Cardiac muscle cell (in vitro differentiated cells and primary cell): ENCODE measurements around the gene RIPK1. TPM values are rescaled to one million over a fixed set of nuclear protein-coding genes. Genes with fewer than 3 reads are reported as not detected.
A peak's percentile ranks its signal among the peaks of the same experiment; 100 is the strongest.
"Not testable (repeated sequence)": the region's sequence is repeated elsewhere in the genome, so short reads cannot be mapped to it uniquely, and the experiment has no call there.

ENCODE experiments used
- DNase-seq, 2 donors: peaks; one replicate each; pipeline versions ENCODE4 v3.0.0 to v3.0.0-alpha.2; 2010 to 2017; ENCODE audit warnings: low read depth in 1 of 2, low spot score in 1 of 2
- H3K27ac ChIP-seq: fragments of 200-600 bp; sonication (generic); 2 replicates; pipeline ENCODE4 v1.5.1; 2016
- H3K27me3 ChIP-seq: fragments of 200-600 bp; sonication (generic); 2 replicates; pipeline ENCODE4 v1.6.0; 2016; ENCODE audit warnings: control low read depth
- H3K36me3 ChIP-seq: fragments of 200-600 bp; sonication (generic); 2 replicates; pipeline ENCODE4 v1.5.1; 2016; ENCODE audit warnings: control low read depth
- H3K4me1 ChIP-seq: fragments of 200-600 bp; sonication (generic); 2 replicates; pipeline ENCODE4 v1.8.1; 2017; ENCODE audit warnings: low read depth, mild to moderate bottlenecking, mixed run types
- H3K4me3 ChIP-seq: fragments of 200-600 bp; sonication (generic); 2 replicates; pipeline ENCODE4 v1.5.1; 2016; ENCODE audit warnings: mild to moderate bottlenecking
- H3K9me3 ChIP-seq: fragments of 200-600 bp; sonication (generic); 2 replicates; pipeline ENCODE4 v1.5.1; 2017; ENCODE audit warnings: low read depth, mild to moderate bottlenecking, control low read depth
- polyA plus RNA-seq: library from polyadenylated mRNA; unstranded; fragments of >200 nt; fragmentation: Nextera tagmentation; extraction: Ambion mirVana; gene quantifications from 2 replicates; pipeline ENCODE4 v1.2.1, GENCODE V29; 2016
- total RNA-seq: library from RNA; depleted of rRNA; stranded (reverse); fragments of >200 nt; gene quantifications from 2 replicates; pipeline ENCODE4 v1.2.3, GENCODE V29; 2016
- TF ChIP-seq, protein P1 (sequence below): IDR thresholded peaks from 2 replicates; pipeline ENCODE4 v1.5.1; 2012; ENCODE audit warnings: low read depth, mild to moderate bottlenecking, low read length

RIPK1 gene
- total RNA-seq (3.4 and 4.5 TPM in 2 replicates), polyA plus RNA-seq (4.1 and 7.4 TPM in 2 replicates)

DNA sequence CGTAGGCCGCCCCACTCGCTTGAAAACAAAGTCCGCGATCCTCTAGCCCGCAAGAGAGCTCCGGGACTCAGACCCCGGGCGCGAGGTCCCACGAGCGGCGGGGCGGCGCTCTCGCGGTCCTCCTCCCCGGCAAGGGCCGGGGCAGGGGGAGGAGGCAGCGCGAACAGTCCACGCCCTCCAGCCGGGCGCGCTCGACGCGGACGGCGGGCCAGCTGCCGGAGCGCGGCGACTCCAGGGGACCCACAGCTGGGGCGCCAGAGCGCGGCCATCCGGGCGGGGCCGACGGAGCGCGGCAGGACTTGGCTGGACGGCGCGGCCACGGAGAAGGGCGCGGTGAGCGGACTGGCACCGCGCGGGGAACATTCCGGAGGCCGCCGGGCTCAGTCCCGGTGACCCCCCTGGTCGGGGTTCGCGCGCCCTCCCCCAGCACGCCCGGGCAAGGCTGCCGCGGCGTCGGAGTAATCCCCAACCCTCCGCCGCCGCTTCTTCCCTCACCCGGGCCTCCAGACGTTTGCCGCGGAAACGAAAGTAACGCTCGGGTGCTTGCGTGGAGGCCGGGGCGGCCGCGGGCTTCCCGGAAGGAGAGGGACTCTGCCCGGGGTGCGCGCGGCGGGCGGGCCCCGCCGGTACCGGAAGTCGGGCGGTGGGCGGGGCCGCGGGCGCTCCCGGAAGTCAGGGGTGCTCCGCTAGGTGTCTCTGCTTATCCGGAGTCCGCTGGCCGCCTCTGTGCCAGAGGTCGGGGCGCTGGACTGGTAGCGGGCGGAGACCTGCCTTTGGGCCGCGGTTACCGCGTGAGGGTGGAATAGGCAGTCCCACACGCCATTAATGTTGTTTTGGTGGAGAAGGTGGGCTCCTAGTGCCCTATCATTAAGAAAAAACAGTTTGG, at the start of gene RIPK1:
TSS of gene RIPK1 (plus strand) at position 166 of the 886 bp plus-strand sequence. CDS start 8,330 bp downstream, outside the sequence.
- Histone ChIP-seq H3K27ac (peak within 1 kb of the TSS; percentile 93), H3K4me3 (peak within 1 kb of the TSS; percentile 79), H3K27me3 (no peaks in the 10 kb centered on the region), H3K4me1 (peaks cover 8% of the 10 kb centered on the region), H3K36me3 (no peaks in the 10 kb centered on the region), H3K9me3 (no peaks in the 10 kb centered on the region)
- DNase-seq, result peak; percentile 91 to 93
- TF ChIP-seq, protein P1, sequence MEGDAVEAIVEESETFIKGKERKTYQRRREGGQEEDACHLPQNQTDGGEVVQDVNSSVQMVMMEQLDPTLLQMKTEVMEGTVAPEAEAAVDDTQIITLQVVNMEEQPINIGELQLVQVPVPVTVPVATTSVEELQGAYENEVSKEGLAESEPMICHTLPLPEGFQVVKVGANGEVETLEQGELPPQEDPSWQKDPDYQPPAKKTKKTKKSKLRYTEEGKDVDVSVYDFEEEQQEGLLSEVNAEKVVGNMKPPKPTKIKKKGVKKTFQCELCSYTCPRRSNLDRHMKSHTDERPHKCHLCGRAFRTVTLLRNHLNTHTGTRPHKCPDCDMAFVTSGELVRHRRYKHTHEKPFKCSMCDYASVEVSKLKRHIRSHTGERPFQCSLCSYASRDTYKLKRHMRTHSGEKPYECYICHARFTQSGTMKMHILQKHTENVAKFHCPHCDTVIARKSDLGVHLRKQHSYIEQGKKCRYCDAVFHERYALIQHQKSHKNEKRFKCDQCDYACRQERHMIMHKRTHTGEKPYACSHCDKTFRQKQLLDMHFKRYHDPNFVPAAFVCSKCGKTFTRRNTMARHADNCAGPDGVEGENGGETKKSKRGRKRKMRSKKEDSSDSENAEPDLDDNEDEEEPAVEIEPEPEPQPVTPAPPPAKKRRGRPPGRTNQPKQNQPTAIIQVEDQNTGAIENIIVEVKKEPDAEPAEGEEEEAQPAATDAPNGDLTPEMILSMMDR, result peak; percentile 38

DNA sequence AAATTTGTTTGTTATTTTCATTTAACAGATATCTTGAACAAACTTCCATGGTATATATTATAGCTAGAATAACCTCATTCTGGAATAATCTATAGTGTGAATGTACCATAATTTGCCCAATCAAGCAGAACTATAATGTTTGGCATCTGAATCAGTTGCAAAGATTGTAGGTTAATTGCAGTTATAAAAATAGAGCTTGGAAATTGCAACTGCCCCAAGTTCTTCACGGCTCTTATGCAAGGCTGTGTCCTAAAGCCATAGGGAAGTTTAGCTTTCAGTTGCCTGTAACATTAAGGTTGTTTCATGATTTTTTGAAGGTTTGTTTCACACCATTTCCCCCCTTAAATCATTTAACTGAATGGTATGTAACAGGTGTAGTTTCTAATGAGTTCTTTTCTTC, 49.2 kb upstream of the RIPK1 start:
- H3K27me3 ChIP-seq, result no peaks in the 10 kb centered on the region
- TF ChIP-seq, protein P1, result no peak
- no peaks in the 10 kb centered on the region for H3K4me1 ChIP-seq
- H3K9me3 ChIP-seq, result no peaks in the 10 kb centered on the region
- no peak overlapping the region for H3K27ac ChIP-seq
- no peak for DNase-seq
- H3K4me3 ChIP-seq, result no peak overlapping the region
- peaks cover 8% of the 10 kb centered on the region for H3K36me3 ChIP-seq

DNA sequence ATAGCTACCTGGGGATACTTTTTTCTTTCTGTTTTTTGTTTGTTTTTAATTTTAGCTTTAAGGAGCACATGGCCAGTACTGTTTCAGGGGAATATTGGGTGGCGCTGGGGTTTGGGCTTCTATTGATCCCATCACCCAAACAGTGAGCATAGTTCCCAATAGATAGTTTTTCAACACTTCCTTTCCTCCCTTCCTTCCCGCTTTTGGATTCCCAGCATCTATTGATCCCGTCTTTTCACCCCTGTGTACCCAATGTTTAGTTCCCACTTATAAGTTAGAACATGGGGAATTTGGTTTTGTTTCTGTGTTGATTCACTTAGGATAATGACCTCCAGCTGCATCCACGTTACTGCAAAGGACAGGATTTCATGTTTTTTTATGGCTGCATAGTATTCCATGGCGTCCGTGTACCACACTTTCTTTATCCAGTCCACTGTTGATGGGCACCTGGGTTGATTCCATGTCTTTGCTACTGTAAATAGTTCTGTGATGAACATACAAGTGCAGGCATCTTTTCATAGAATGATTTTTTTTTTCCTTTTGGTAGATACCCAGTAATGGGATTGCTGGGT, 48.5 kb upstream of the RIPK1 start:
- H3K27me3 ChIP-seq, result no peaks in the 10 kb centered on the region
- TF ChIP-seq, protein P1, result no peak

DNA sequence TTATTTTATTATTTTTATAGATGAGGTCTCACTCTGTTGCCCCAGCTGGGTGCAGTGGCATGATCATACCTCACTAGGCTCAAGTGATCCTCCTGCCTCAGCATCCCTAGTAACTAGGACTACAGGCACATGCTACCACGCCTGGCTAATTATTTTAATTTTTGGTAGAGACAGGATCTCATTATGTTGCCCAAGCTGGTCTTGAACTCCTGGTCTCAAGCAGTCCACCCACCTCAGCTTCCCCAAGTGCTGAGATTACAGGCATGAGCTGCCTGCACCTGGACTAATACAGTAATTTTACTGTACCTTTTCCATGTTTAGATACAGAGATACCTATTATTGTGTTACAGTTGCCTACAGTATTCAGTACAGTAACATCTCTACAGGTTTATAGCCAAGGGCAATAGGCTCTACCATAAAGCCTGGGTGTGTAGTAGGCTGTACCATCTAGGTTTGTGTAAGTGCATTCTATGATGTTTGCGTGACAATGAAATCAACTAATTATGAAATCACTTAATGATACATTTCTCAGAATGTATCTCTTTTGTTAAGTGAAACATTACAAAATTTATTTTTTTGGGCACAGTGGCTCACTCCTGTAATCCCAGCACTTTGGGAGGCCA, 47.2 kb upstream of the RIPK1 start:
- not testable (repeated sequence) for DNase-seq, H3K27me3 ChIP-seq, H3K36me3 ChIP-seq, H3K9me3 ChIP-seq, H3K27ac ChIP-seq, H3K4me1 ChIP-seq, H3K4me3 ChIP-seq

More for the DNA sequence above, 48.5 kb upstream of the RIPK1 start:
- Histone ChIP-seq H3K27ac (no peak overlapping the region), H3K9me3 (no peaks in the 10 kb centered on the region), H3K4me3 (no peak overlapping the region), H3K36me3 (peaks cover 8% of the 10 kb centered on the region), H3K4me1 (no peaks in the 10 kb centered on the region)
- no peak for DNase-seq

DNA sequence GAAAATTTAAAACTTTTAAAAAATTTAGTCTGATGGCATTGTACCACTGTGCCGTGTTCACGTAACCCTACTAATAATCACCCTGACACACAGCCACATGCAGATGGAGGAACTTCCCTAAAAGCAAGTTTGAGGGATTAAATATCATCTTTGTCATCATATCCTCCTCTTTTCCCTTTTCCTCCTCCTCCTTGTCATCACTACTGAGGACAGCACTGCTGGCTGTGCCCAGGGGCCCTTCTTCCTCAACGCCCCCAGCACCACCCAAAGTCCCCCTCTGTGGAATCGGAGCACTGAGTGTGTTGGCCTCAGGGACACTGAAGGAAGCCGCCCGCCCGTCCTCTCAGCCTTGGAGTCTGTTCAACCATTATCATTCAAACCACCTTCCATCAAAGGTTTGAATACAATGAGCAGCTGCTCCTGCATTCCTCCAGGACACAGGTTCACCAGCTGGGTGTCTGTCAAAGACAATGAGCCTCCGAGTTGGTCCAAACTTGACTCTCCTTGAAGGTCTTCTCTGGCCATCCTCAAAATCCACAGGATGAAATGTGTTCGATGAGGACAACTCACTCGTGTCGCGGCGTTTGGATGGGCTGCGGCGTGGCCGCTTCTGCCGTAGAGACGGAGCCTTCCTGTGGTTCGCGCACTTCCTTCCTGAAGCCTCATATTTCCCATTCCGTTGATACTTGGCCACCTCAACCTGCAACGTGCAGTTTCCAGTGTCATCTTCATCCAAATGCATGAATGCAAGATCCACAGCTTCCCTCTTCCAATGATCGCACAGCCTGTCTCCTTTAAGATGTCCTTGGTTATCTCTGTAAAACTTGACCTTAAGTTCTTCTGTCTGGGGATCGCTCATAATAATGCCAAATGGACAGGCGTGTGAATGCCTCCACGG, 45.3 kb upstream of the RIPK1 start:
- DNase-seq, result no peak
- H3K9me3 ChIP-seq, result no peaks in the 10 kb centered on the region
- no peak overlapping the region for H3K4me3 ChIP-seq
- no peak overlapping the region for H3K27ac ChIP-seq
- H3K4me1 ChIP-seq, result no peaks in the 10 kb centered on the region
- TF ChIP-seq, protein P1, result no peak
- peaks cover 7% of the 10 kb centered on the region for H3K36me3 ChIP-seq
- no peaks in the 10 kb centered on the region for H3K27me3 ChIP-seq
